LNCaP clone FGC (cell line): Measurements from ENCODE around the gene NHLH2.

Experiments used
- DNase-seq: peaks from one replicate; pipeline ENCODE4 v3.0.0-alpha.2; 2011; ENCODE audit warnings: low read depth
- H3K4me3 ChIP-seq: 2 replicates; pipeline ENCODE4 v1.5.1; 2011; ENCODE audit warnings: mild to moderate bottlenecking, low read depth, low read length, control low read depth
- TF ChIP-seq, protein P1 (sequence below): IDR thresholded peaks from 2 replicates; pipeline ENCODE4 v1.5.1; 2012; ENCODE audit warnings: mild to moderate bottlenecking; ENCODE audit not compliant: control insufficient read depth, insufficient read depth; ENCODE audit errors: extremely low read depth

Gene NHLH2

DNA sequence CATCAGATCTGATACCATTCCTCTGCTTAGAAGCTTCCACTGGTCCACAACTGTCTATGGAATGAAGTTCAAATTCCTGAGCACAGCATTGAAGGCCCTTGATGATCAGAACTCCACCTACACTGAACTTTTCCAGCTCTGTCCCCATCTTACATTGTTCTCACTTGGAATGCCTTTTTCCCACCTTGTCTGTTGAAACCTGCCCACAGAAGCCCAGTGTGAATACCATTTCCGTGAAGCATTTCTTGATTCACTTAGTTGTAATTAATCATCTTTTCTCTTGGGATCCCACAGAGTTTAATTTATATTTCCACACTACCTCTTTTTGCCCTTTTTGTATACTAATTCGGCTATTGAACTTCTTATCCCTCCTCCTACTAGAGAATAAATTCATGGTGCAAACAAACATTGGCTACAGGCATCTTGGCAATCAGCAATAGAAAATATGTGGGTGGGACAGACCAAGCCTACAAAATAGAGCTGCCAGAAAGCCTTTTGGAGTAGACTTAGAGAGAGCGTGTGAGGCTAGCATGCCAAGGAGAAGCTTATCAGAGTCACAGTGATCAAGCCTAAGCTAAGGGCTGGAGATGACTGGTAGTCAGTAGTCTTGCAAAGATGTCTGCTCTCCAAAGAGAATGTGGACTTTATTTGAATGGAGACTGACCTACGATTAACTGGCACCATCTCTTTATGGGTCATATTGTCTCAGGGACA lies 26.1 kb downstream of the NHLH2 start:
- no peak overlapping the region for H3K4me3 ChIP-seq
- DNase-seq: no peak
- TF ChIP-seq, protein P1, sequence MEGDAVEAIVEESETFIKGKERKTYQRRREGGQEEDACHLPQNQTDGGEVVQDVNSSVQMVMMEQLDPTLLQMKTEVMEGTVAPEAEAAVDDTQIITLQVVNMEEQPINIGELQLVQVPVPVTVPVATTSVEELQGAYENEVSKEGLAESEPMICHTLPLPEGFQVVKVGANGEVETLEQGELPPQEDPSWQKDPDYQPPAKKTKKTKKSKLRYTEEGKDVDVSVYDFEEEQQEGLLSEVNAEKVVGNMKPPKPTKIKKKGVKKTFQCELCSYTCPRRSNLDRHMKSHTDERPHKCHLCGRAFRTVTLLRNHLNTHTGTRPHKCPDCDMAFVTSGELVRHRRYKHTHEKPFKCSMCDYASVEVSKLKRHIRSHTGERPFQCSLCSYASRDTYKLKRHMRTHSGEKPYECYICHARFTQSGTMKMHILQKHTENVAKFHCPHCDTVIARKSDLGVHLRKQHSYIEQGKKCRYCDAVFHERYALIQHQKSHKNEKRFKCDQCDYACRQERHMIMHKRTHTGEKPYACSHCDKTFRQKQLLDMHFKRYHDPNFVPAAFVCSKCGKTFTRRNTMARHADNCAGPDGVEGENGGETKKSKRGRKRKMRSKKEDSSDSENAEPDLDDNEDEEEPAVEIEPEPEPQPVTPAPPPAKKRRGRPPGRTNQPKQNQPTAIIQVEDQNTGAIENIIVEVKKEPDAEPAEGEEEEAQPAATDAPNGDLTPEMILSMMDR: no peak

DNA sequence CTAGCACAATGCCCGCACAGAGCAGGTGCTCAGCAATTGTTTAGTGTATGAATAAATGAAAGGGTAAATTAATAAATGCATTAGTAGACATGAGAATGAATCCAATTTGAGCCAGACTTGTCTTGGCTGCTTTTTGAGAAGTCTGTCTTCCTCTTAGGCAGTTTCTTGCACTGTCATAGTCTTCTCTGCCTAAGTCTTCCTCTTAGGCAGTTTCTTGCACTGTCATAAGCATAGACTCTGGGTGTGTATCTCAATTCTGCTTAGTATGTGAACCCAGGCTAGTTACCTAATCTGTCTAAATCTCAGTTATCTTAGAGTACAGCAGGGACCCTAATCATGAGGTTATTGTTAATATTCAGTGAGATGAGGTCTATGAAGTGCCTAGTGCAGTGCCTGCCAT lies 27.2 kb downstream of the NHLH2 start:
- no peak for DNase-seq
- TF ChIP-seq, protein P1: no peak
- no peak overlapping the region for H3K4me3 ChIP-seq

DNA sequence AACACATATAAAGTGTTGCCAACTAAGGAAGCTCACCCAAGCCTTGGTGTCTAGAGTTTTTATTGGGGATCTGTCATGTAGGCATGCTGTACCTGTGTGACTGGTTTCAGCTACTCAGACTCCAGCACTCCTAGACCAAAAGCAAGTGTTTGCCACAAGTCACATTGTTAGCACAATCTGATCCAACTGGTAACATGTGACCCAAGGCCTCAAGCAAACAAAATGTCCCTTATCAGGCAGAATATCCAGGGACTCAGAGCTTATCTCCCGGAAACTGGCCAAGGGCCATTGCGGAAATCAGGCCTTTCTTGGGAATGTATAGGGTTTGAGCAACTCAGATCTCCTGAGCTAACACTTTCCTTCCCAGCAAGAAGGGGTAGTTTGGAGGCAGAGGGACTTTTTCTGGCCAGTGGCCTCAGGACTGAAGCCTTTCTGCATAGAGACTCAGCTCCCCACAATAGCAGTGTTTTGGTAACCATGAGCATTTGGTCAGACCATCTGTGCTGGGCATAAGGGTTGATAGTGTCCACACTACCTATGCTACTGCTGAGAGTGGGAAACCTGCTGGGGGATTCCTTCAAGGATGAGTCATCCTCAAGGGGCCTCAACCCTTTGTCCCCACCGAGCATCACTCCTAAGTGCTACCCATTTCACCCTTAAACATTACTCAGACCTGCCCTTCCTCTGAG lies 29.6 kb downstream of the NHLH2 start:
- H3K4me3 ChIP-seq: no peak overlapping the region
- TF ChIP-seq, protein P1: no peak
- DNase-seq: peak; percentile 100

DNA sequence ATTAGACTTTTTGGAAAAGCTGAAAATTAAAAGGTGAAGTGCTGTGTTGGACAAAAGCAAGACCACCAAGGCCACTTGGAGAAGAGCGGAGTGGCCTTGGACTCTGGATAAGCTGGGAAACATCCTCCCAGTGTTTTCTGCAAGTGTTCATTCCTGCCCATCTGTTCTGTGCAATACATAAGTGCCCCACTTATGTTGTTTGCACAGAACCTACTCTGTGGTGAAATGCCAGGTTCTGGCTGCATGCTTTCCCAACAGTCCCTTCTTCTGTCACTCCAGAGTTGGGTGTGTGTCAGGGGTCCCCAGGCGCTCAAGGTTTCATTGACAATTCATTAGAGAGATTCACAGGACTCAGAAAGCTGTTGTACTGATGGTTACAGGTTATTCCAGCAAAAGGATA lies 30.3 kb downstream of the NHLH2 start:
- H3K4me3 ChIP-seq: no peak overlapping the region
- peak; percentile 14 for DNase-seq
- TF ChIP-seq, protein P1: no peak

DNA sequence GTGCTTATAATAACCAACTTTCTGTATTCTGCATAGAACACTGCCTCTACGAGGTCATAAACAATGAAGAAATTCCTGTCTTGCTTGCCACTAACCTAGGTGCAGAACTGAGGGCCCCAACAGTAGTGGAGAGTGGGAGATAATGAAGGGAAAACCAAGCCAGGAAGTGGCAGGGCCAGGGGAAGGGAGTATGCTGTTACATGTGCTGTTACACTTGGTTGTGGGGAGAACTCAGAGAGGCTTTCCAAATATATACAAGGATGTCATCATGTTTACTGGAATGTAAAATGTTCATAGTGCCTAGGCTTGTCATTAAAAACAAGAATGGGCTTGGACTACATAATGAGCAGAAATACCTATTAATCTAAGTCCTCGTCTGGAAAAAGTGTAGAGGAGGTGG lies 31.1 kb downstream of the NHLH2 start:
- TF ChIP-seq, protein P1: no peak
- H3K4me3 ChIP-seq: no peak overlapping the region
- DNase-seq: no peak

DNA sequence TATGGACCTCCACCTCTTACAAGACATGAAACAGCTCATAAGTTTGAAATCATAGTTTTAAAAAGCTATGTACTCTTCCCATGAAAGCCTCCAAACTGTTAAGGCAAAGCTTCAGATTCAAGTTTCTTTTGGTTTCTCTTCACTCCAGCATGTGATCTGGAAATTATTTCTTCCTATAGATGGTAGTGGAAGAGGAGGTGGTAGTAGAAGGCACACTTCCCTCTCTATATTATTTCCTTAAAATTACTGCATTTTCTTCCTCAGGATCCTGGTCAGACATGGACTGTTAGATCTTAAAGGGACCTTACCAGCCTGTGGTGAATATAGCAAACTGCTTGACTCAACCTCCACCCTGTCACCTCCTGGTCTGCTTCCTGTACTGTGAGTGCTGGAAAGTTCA lies 31.9 kb downstream of the NHLH2 start:
- DNase-seq: no peak
- H3K4me3 ChIP-seq: no peak overlapping the region
- TF ChIP-seq, protein P1: no peak

DNA sequence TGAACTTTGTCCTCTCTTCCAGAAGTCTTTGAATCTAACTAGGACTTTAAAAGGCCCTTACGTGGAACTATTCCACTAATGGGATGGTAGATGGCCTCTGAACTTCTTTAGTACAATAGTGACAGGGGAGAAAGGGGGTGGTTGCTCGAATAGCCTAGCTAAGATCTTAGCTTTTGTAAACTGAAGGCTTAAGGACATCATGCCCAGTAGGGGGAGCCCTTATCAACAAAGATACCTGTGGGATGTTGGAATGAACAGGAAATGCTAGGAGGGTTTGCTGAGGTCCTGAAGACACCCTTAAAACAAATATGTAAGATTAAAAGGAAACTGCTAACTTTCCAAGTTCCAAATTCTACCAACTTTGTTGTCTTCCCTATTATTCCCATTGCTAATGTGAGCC lies 33.2 kb downstream of the NHLH2 start:
- peak; percentile 69 for DNase-seq
- H3K4me3 ChIP-seq: no peak overlapping the region
- TF ChIP-seq, protein P1: peak; percentile 76
